ENCODE results near the gene F12.

- TF ChIP-seq CTCF (IDR thresholded peaks at IDR 0.05 in 4 of 5, conservative IDR thresholded peaks at IDR 0.05 in 1 of 5), result peak; percentile 91 to 99 (median 95)
- TF ChIP-seq POLR2A (IDR thresholded peaks at IDR 0.05), result no peak
Measured at GRCh38 chr5:177390363-177391300, 18.7 kb downstream of the F12 start.

Measured in gastrocnemius medialis (tissue), 4 donors.